Measurements from ENCODE around the gene HARBI1. TPM values are rescaled to one million over a fixed set of nuclear protein-coding genes. Genes with fewer than 3 reads are reported as not detected.

The HARBI1 gene
- total RNA-seq, 1 donor from 2014 or later = 2.8 TPM

GRCh38 chr11:46633291-46634217 lies 16.5 kb upstream of the HARBI1 start:
- DNase-seq (ENCODE audit: low spot score) (no peak), ATAC-seq (peak; percentile 83)

GRCh38 chr11:46632502-46632901 lies 15.5 kb upstream of the HARBI1 start:
- no peak for ATAC-seq

GRCh38 chr11:46631676-46632075 lies 14.6 kb upstream of the HARBI1 start:
- ATAC-seq (no peak), DNase-seq (ENCODE audit: low spot score) (no peak)

More at GRCh38 chr11:46632502-46632901, 15.5 kb upstream of the HARBI1 start:
- DNase-seq (ENCODE audit: low spot score) = no peak

DNA sequence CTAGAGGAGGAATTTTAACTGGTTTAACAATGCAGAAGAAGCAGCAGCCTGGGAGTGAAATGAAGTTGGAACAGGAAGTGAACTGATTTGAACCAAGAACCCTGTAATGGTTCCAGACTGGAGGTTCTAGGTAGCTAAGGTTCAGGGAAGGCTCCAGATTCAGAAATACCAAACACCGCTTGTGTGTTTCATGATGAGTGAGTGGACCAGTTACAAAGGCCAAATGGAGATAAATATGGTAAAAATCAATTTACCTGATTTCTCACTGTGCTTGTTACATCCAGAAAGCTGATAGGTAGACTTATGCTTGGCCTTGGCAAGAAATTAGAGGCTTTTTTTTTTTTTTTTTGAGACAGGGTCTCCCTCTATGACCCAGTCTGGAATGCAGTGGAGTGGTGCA lies 13.2 kb upstream of the HARBI1 start:
- ATAC-seq = peak; percentile 66
- DNase-seq (ENCODE audit: low spot score) = no peak

DNA sequence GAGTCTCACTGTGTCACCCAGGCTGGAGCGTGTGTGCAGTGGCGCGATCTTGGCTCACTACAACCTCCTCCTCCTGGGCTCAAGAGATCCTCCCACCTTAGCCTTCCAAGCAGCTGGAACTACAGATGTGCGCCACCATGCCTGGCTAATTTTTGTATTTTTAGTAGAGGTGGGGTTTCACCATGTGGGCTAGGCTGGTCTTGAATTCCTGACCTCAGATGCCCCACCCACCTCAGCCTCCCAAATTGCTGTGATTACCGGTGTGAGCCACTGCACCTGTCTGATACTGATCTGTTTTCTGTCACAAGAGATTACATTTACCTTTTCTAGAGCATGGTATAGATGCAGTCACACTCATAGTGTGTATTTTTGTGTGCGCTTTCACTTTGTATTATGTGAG lies 11.9 kb upstream of the HARBI1 start:
- ATAC-seq (no peak), DNase-seq (ENCODE audit: low spot score) (peak; percentile 0)

DNA sequence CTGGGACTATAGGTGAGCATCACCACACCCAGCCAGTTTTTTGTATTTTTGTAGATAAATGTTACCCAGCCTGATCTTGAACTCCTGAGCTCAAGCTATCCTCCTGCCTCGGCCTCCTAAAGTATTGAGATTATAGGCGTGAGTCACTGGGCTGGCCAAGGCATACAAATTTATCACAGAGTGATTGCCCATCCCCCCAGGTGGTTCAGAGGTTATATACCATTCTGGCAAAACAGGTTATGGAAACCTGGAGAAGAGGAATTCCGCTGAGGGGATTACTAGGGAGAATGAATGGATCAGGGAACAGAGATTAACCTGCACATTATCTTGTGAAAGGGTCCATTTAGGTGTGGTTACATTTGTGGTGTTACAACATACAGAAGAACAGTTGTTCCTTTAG lies 8.4 kb upstream of the HARBI1 start:
- no peak for ATAC-seq
- DNase-seq (ENCODE audit: low spot score) = no peak

DNA sequence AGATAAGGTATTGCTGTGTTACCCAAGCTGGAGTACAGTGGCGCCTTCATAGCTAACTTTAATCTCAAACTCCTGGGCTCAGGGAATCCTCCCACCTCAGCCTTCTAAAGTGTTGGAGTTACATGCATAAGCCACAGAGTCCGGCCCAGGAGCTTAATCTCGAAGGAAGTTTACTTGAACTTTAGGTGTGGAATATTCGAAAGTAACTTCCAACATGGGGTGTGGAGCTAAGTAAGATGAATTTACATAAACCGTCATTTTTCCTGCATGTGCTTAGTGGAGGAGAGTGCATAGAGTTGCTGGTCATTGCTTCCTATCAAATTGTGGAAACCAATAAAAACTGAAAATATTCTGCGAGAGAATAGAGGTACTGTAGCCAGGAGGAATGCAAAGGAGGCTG lies 1.8 kb upstream of the HARBI1 start:
- ATAC-seq = no peak
- no peak for DNase-seq (ENCODE audit: low spot score)

DNA sequence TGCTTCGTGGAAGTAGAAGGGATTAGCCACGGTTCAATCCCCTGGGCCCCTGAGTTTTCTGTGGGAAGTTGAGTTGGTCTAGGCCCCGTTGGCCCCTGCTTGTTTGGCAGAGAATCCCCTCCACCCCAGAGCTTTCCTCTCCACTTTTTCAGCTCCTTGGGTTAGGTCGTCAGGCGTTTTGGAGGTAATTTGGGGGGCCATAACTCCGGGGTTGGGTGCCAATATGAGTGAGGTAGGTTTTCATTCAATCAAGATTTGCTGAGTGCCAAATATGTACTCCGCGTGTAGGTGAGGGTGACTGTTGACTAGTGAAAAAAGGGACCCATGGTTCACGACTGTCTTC lies 916 bp upstream of the HARBI1 start:
- no peak for DNase-seq (ENCODE audit: low spot score)
- no peak for ATAC-seq

DNA sequence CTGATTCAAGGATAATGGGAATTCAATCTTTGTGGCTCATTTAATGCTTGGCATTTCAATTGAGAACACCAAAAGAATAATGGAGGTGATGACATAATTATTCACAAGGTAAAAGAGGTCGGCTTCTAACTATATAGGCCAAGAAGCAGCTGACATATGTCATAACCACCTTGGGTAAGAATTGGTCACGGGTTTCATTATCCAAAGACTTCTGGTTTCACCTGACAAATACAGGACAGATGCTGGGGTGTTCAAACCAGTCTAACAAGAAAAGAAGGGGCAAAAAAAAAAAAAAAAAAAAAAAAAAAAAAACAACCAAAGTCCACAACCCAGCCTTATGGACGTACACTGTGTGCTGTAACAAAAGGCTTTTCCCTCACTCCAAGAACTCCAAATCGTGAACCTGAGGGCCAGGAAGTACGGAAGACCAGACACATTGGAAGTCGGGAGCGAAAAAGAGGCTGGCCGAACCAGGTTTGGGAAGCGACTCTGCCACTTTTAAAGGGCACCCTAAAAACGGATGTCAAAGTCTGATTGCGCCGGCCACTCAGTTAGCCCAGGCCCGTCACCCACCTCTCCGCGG lies 385 bp downstream of the HARBI1 start:
- ATAC-seq (peak; percentile 37), DNase-seq (ENCODE audit: low spot score) (no peak)

GRCh38 chr11:46615756-46616155 lies 1.3 kb downstream of the HARBI1 start:
- ATAC-seq (no peak), DNase-seq (ENCODE audit: low spot score) (no peak)

- DNase-seq (ENCODE audit: low spot score) (no peak), ATAC-seq (no peak)
These were observed 4.7 kb downstream of the HARBI1 start for GRCh38 chr11:46612326-46612725.

- DNase-seq (ENCODE audit: low spot score) (peak; percentile 28), ATAC-seq (peak; percentile 60)
These were observed 5.3 kb downstream of the HARBI1 start for GRCh38 chr11:46611526-46612304.

DNA sequence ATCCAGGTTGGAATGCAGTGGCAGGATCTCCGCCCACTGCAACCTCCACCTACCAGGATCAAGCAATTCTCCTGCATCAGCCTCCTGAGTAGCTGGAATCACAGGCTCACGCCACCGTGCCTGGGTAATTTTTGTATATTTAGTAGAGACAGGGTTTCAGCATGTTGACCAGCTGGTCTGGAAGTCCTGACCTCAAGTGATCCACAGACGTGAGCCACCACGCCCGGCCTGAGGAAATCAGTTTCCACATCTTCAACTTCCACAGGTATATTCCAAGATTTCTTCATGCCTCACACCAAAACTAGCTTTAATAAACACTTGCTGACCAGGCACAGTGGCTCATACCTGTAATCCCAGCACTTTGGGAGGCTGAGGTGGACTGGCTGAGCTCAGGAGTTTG lies 7.6 kb downstream of the HARBI1 start:
- ATAC-seq (no peak), DNase-seq (ENCODE audit: low spot score) (peak; percentile 6)

DNA sequence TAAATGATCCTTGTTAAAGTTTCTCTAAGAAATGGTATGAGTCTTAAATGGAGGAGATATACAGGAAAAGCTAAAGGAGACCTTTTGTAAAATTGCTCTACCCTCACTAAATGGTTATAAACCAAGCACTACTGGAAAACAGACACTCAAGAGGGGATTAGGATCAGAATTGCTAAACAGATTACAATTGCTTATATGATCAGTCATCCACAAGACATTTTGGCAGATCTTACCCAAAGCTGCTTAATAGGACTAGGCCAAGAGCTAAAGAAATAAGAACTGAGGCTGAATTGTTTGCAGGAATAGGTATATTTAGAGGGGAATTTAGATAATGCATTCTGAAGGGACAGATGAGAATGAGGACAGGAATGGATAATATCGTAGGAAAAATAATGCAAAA lies 9.5 kb downstream of the HARBI1 start:
- DNase-seq (ENCODE audit: low spot score) = no peak
- no peak for ATAC-seq

DNA sequence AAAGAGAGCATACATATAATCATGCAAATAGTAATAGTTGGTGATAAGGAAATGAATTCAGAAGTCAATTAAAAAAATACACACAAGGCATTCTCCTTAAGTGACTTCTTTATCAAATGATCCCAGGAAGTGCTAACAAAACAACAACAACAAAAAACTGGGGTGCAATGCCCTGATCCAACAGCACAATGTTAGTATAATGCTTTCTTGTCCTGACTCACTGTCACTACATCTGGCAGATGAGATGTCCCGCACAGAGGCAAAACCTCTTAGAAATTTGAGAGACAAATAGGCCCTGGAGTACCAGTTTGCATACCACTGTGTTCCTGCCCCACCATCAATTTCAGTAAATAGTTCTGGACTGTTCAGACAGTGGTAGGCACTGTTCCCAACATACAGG lies 12.2 kb downstream of the HARBI1 start:
- DNase-seq (ENCODE audit: low spot score) (no peak), ATAC-seq (no peak)

DNA sequence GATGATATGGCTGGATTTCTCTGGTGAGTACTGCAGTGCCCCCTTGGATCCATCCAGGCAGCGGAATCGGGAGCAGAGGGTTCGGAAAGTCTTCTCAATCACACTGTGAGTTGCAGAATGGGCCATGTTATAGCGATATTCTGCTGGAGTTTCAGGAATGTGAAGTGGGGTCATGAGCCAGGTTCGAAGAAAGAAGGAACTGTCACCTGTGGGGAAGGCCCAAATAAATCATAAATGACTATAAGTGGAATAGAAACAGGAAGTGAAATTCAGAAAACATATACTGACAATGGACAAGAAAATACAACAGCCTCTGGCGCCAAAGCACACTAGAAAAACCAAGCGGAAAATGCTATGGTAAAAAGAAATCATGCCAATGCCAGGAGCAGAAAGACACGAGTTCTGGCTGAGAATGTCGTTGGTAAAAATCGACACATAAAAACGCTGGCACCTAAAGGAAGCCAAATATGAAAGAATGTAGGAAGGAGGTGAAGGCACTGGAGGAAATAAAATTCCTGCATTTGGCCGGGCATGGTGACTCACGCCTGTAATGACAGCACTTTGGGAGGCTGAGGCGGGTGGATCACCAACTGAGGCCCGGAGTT lies 13.2 kb downstream of the HARBI1 start:
- ATAC-seq (no peak), DNase-seq (ENCODE audit: low spot score) (peak; percentile 7)

DNA sequence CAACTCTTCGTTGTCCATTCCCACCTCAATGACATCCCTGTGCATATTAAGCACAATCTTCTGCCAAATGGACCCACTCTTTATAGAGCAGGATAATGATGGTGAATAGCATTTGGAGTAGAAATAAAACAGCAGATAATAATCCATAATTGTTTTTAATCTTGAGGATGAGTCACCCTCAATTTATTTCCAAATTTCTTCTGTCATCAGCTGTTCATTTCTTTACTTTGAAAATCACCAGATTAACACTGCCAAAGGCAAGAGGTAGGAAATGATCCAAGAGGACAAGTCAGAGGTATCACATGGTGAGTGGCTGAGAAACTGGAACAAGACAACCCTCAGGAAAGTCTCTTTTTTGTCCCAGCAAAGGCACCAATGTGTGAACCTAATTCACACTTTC lies 15.9 kb downstream of the HARBI1 start:
- ATAC-seq = peak; percentile 29

GRCh38 chr11:46600194-46600960 lies 16.6 kb downstream of the HARBI1 start:
- DNase-seq (ENCODE audit: low spot score) (no peak), ATAC-seq (no peak)

More for the DNA sequence above, 15.9 kb downstream of the HARBI1 start:
- DNase-seq (ENCODE audit: low spot score) = no peak

GRCh38 chr11:46599340-46600193 lies 17.5 kb downstream of the HARBI1 start:
- no peak for DNase-seq (ENCODE audit: low spot score)
- no peak for ATAC-seq
